CD8-positive, alpha-beta memory T cell (primary cell): ENCODE results near the gene SLC22A15. TPM values are rescaled to one million over a fixed set of nuclear protein-coding genes. Genes with fewer than 3 reads are reported as not detected.
"Not testable (repeated sequence)": the region's sequence is repeated elsewhere in the genome, so short reads cannot be mapped to it uniquely, and the experiment has no call there.

ENCODE experiments used
- CTCF ChIA-PET: fragments of 350-600 bp; sonication (Branson Sonifier 250); formaldehyde crosslinking; loops from one replicate; lab custom pipeline; 2021; ENCODE audit warnings: antibody characterized with exemption; lab: Charles Lee
- POLR2A ChIA-PET: fragments of 350-600 bp; sonication (Branson Sonifier 250); formaldehyde crosslinking; loops from one replicate; lab custom pipeline; 2021; ENCODE audit warnings: antibody characterized with exemption; lab: Charles Lee
- DNase-seq, 5 donors: peaks; one replicate each; pipeline versions ENCODE4 v3.0.0 to v3.0.0-alpha.2; 2020 to 2022; ENCODE audit warnings: mixed read lengths in 1 of 5
- H3K27ac ChIP-seq: one replicate; pipeline ENCODE4 v1.7.0; 2013; ENCODE audit warnings: low read depth, mild to moderate bottlenecking, low read length, moderate library complexity
- H3K27me3 ChIP-seq: 2 replicates; pipeline ENCODE4 v1.7.0; 2013; ENCODE audit warnings: low read length, mild to moderate bottlenecking; ENCODE audit not compliant: insufficient read depth, poor library complexity, severe bottlenecking
- H3K36me3 ChIP-seq: 2 replicates; pipeline ENCODE4 v1.7.0; 2013; ENCODE audit warnings: mild to moderate bottlenecking, low read length, moderate library complexity; ENCODE audit not compliant: insufficient read depth
- H3K4me1 ChIP-seq: 2 replicates; pipeline ENCODE4 v1.7.0; 2013; ENCODE audit warnings: mild to moderate bottlenecking, low read length, moderate library complexity; ENCODE audit not compliant: insufficient read depth
- H3K4me3 ChIP-seq: 2 replicates; pipeline ENCODE4 v1.7.0; 2013; ENCODE audit warnings: mild to moderate bottlenecking, low read length
- H3K9me3 ChIP-seq: 2 replicates; pipeline ENCODE4 v1.7.0; 2013; ENCODE audit warnings: mild to moderate bottlenecking, low read length
- H3K27ac Mint-ChIP-seq, 8 donors: one replicate each; pipeline ENCODE4 v1.8.0; 2020 to 2021; ENCODE audit warnings: mixed read lengths in 8 of 8, mild to moderate bottlenecking in 6 of 8, inconsistent platforms in 3 of 8, moderate library complexity in 3 of 8
- H3K27me3 Mint-ChIP-seq, 2 donors: one replicate each; pipeline ENCODE4 v1.8.0; 2020 to 2021; ENCODE audit warnings: mixed read lengths in 2 of 2, mild to moderate bottlenecking in 1 of 2, moderate library complexity in 1 of 2
- H3K36me3 Mint-ChIP-seq, 3 donors: one replicate each; pipeline ENCODE4 v1.8.0; 2020 to 2021; ENCODE audit warnings: mixed read lengths in 3 of 3, inconsistent platforms in 1 of 3, mild to moderate bottlenecking in 1 of 3
- H3K4me1 Mint-ChIP-seq, 3 donors: one replicate each; pipeline ENCODE4 v1.8.0; 2020 to 2021; ENCODE audit warnings: mixed read lengths in 3 of 3, inconsistent platforms in 1 of 3, mild to moderate bottlenecking in 1 of 3
- H3K4me3 Mint-ChIP-seq, 7 donors: one replicate each; pipeline ENCODE4 v1.8.0; 2020 to 2021; ENCODE audit warnings: mixed read lengths in 7 of 7, mild to moderate bottlenecking in 6 of 7, moderate library complexity in 4 of 7, inconsistent platforms in 2 of 7
- H3K9me3 Mint-ChIP-seq, 5 donors: one replicate each; pipeline ENCODE4 v1.8.0; 2020 to 2022; ENCODE audit warnings: mixed read lengths in 5 of 5, mild to moderate bottlenecking in 3 of 5, moderate library complexity in 2 of 5, inconsistent platforms in 1 of 5
- polyA plus RNA-seq: library from polyadenylated mRNA; unstranded; fragments of 300-500 nt; fragmentation: Illumina TruSeq; gene quantifications from one replicate; pipeline ENCODE4 v1.2.3, GENCODE V29; 2021
- total RNA-seq, 2 experiments: library from RNA; stranded (reverse); gene quantifications; one replicate each; pipeline ENCODE4 v1.2.3, GENCODE V29; 2021

The SLC22A15 gene
- total and polyA plus RNA-seq, 3 experiments from 2014 or later: 0.68 to 1.2 TPM; not detected in 1

GRCh38 chr1:116046933-116047332, 70.6 kb downstream of the SLC22A15 start:
- DNase-seq, H3K4me3 ChIP-seq, H3K4me1 Mint-ChIP-seq, H3K9me3 ChIP-seq, H3K27ac Mint-ChIP-seq, H3K27ac ChIP-seq, H3K4me1 ChIP-seq, H3K36me3 ChIP-seq, POLR2A ChIA-PET, CTCF ChIA-PET, H3K27me3 ChIP-seq, H3K4me3 Mint-ChIP-seq: not testable (repeated sequence)
- H3K27me3 Mint-ChIP-seq: peaks cover 13 to 23% of the 10 kb centered on the region in 2 donors
- H3K36me3 Mint-ChIP-seq: peaks cover 0 to 15% (median 0%) of the 10 kb centered on the region in 3 donors
- H3K9me3 Mint-ChIP-seq: peaks cover 0 to 13% (median 7%) of the 10 kb centered on the region in 5 donors

- H3K4me3 ChIP-seq, H3K36me3 Mint-ChIP-seq, CTCF ChIA-PET, H3K27me3 ChIP-seq, H3K27ac ChIP-seq, H3K4me3 Mint-ChIP-seq, H3K9me3 ChIP-seq, DNase-seq, H3K36me3 ChIP-seq, H3K4me1 ChIP-seq, H3K27ac Mint-ChIP-seq, H3K4me1 Mint-ChIP-seq, POLR2A ChIA-PET: not testable (repeated sequence)
- Mint-ChIP-seq H3K9me3 (peaks cover 0 to 22% (median 7%) of the 10 kb centered on the region in 5 donors), H3K27me3 (peaks cover 11 to 14% of the 10 kb centered on the region in 2 donors)
Observed at GRCh38 chr1:116051896-116052295, 75.6 kb downstream of the SLC22A15 start.

- H3K27me3 Mint-ChIP-seq: peaks cover 7 to 10% of the 10 kb centered on the region in 2 donors
- ChIA-PET POLR2A (no interaction called here), CTCF (no interaction called here)
- H3K9me3 Mint-ChIP-seq: peaks cover 0 to 14% (median 12%) of the 10 kb centered on the region in 5 donors
- no peaks in the 10 kb centered on the region for H3K4me1 Mint-ChIP-seq
- Histone ChIP-seq H3K9me3 (no peaks in the 10 kb centered on the region), H3K4me3 (no peak overlapping the region), H3K36me3 (no peaks in the 10 kb centered on the region), H3K4me1 (no peaks in the 10 kb centered on the region), H3K27me3 (no peaks in the 10 kb centered on the region), H3K27ac (no peak overlapping the region)
- H3K27ac Mint-ChIP-seq: no peak overlapping the region
- H3K4me3 Mint-ChIP-seq: no peak overlapping the region
- no peak for DNase-seq
- H3K36me3 Mint-ChIP-seq: peaks cover 4 to 17% (median 6%) of the 10 kb centered on the region in 3 donors
Observed at GRCh38 chr1:116062201-116062600, 85.9 kb downstream of the SLC22A15 start.

GRCh38 chr1:116064616-116065015, 88.3 kb downstream of the SLC22A15 start:
- no peak for DNase-seq
- Mint-ChIP-seq H3K36me3 (peaks cover 7 to 8% (median 8%) of the 10 kb centered on the region in 3 donors), H3K27ac (no peak overlapping the region)

GRCh38 chr1:116066868-116067565, 90.7 kb downstream of the SLC22A15 start:
- Mint-ChIP-seq H3K4me1 (no peaks in the 10 kb centered on the region), H3K4me3 (no peak overlapping the region), H3K9me3 (no peaks in the 10 kb centered on the region), H3K36me3 (peaks cover 7 to 8% (median 8%) of the 10 kb centered on the region in 3 donors), H3K27ac (no peak overlapping the region), H3K27me3 (peaks cover 7 to 18% of the 10 kb centered on the region in 2 donors)
- Histone ChIP-seq H3K36me3 (no peaks in the 10 kb centered on the region), H3K27me3 (no peaks in the 10 kb centered on the region), H3K9me3 (no peaks in the 10 kb centered on the region), H3K4me3 (no peak overlapping the region), H3K27ac (no peak overlapping the region), H3K4me1 (no peaks in the 10 kb centered on the region)
- no peak for DNase-seq
- POLR2A ChIA-PET: no interaction called here
- CTCF ChIA-PET: no interaction called here

More at GRCh38 chr1:116064616-116065015, 88.3 kb downstream of the SLC22A15 start:
- CTCF ChIA-PET: no interaction called here
- Histone ChIP-seq H3K27me3 (no peaks in the 10 kb centered on the region), H3K36me3 (no peaks in the 10 kb centered on the region), H3K4me3 (no peak overlapping the region), H3K4me1 (no peaks in the 10 kb centered on the region), H3K9me3 (no peaks in the 10 kb centered on the region), H3K27ac (no peak overlapping the region)
- Mint-ChIP-seq H3K4me1 (no peaks in the 10 kb centered on the region), H3K27me3 (peaks cover 7 to 18% of the 10 kb centered on the region in 2 donors), H3K9me3 (peaks cover 0 to 2% (median 0%) of the 10 kb centered on the region in 5 donors), H3K4me3 (no peak overlapping the region)
- POLR2A ChIA-PET: no interaction called here

GRCh38 chr1:116067566-116067890, 91.2 kb downstream of the SLC22A15 start:
- Histone ChIP-seq H3K36me3 (no peaks in the 10 kb centered on the region), H3K4me1 (no peaks in the 10 kb centered on the region), H3K9me3 (no peaks in the 10 kb centered on the region), H3K27me3 (no peaks in the 10 kb centered on the region), H3K27ac (no peak overlapping the region), H3K4me3 (no peak overlapping the region)
- ChIA-PET CTCF (no interaction called here), POLR2A (no interaction called here)
- Mint-ChIP-seq H3K4me1 (no peaks in the 10 kb centered on the region), H3K27me3 (peaks cover 7 to 18% of the 10 kb centered on the region in 2 donors), H3K36me3 (peaks cover 7 to 8% (median 8%) of the 10 kb centered on the region in 3 donors), H3K9me3 (no peaks in the 10 kb centered on the region), H3K4me3 (no peak overlapping the region), H3K27ac (no peak overlapping the region)
- no peak for DNase-seq

- Mint-ChIP-seq H3K4me1 (no peaks in the 10 kb centered on the region), H3K36me3 (no peaks in the 10 kb centered on the region), H3K27ac (no peak overlapping the region), H3K9me3 (no peaks in the 10 kb centered on the region), H3K4me3 (no peak overlapping the region), H3K27me3 (peaks cover 3 to 4% of the 10 kb centered on the region in 2 donors)
- Histone ChIP-seq H3K36me3 (no peaks in the 10 kb centered on the region), H3K27ac (no peak overlapping the region), H3K4me3 (no peak overlapping the region), H3K9me3 (no peaks in the 10 kb centered on the region), H3K4me1 (no peaks in the 10 kb centered on the region), H3K27me3 (no peaks in the 10 kb centered on the region)
- ChIA-PET POLR2A (no interaction called here), CTCF (no interaction called here)
- DNase-seq: no peak
Observed at GRCh38 chr1:116075575-116075974, 99.3 kb downstream of the SLC22A15 start.

GRCh38 chr1:116075990-116076389, 99.7 kb downstream of the SLC22A15 start:
- H3K4me1 Mint-ChIP-seq: no peaks in the 10 kb centered on the region
- no peak overlapping the region for H3K27ac ChIP-seq
- H3K27me3 ChIP-seq: no peaks in the 10 kb centered on the region
- H3K36me3 Mint-ChIP-seq: no peaks in the 10 kb centered on the region
- H3K36me3 ChIP-seq: no peaks in the 10 kb centered on the region
- no peaks in the 10 kb centered on the region for H3K9me3 ChIP-seq
- H3K4me1 ChIP-seq: no peaks in the 10 kb centered on the region
- peaks cover 3 to 4% of the 10 kb centered on the region in 2 donors for H3K27me3 Mint-ChIP-seq
- ChIA-PET POLR2A (no interaction called here), CTCF (no interaction called here)
- H3K4me3 ChIP-seq: no peak overlapping the region
- no peak overlapping the region for H3K27ac Mint-ChIP-seq
- no peak overlapping the region for H3K4me3 Mint-ChIP-seq
- no peak for DNase-seq
- no peaks in the 10 kb centered on the region for H3K9me3 Mint-ChIP-seq
